RWPE1 (cell line): Measurements from ENCODE around the gene PRKAG3.
A peak's percentile ranks its signal among the peaks of the same experiment; 100 is the strongest.

Experiments
- CTCF ChIA-PET: fragments of 350-600 bp; sonication (Branson Sonifier 250); formaldehyde crosslinking; extraction: SDS; loops from one replicate; lab custom pipeline; 2021; lab: Yijun Ruan, JAX
- POLR2A ChIA-PET: fragments of 400-600 bp; formaldehyde crosslinking; extraction: SDS; loops from one replicate; lab custom pipeline; 2020; ENCODE audit warnings: antibody characterized with exemption; ENCODE audit not compliant: low non-redundant PET; lab: Yijun Ruan, JAX
- DNase-seq: peaks from one replicate; pipeline ENCODE4 v3.0.0; 2012; ENCODE audit warnings: low spot score
- H3K27ac ChIP-seq: fragments of 450-650 bp; 2 replicates; pipeline ENCODE4 v1.5.1; 2017
- CTCF ChIP-seq: fragments of 450-650 bp; conservative IDR thresholded peaks from 2 replicates; pipeline ENCODE4 v1.5.1; 2017; ENCODE audit warnings: low read depth, mild to moderate bottlenecking

Gene PRKAG3

GRCh38 chr2:218831378-218831990 lies at the start of gene PRKAG3:
Gene PRKAG3 (minus strand): TSS chr2:218831803.
- POLR2A ChIA-PET, result no interaction called here
- CTCF ChIA-PET, result interaction anchor here (2.4 kb wide), 1 partner anchor 16 kb away, joined by 6 read pairs; no protein-coding TSS in a partner anchor
- H3K27ac ChIP-seq, result peak within 1 kb of the TSS; percentile 62
- no peak for DNase-seq
- no peak for TF ChIP-seq CTCF

GRCh38 chr2:218880859-218881594 lies 49.4 kb upstream of the PRKAG3 start:
- H3K27ac ChIP-seq, result no peak overlapping the region
- CTCF ChIA-PET, result interaction anchor here (0.5 to 15.9 kb wide), 4 partner anchors 12 to 99 kb away, joined by 3 to 413 read pairs (median 4); no protein-coding TSS in a partner anchor
- POLR2A ChIA-PET, result interaction anchor here (1.0 kb wide), 1 partner anchor 14 kb away, joined by 5 read pairs; no protein-coding TSS in a partner anchor
- DNase-seq, result no peak
- no peak for TF ChIP-seq CTCF

- ChIA-PET CTCF (interaction anchor here (0.5 to 15.9 kb wide), 4 partner anchors 11 to 100 kb away, joined by 3 to 413 read pairs (median 4); no protein-coding TSS in a partner anchor), POLR2A (interaction anchor here (1.0 kb wide), 1 partner anchor 15 kb away, joined by 5 read pairs; no protein-coding TSS in a partner anchor)
- no peak for TF ChIP-seq CTCF
- peak; percentile 28 for DNase-seq
- H3K27ac ChIP-seq, result no peak within 1 kb of the TSS; the same call in none of the 2 replicates
Measured at GRCh38 chr2:218880102-218880858, 48.7 kb upstream of the PRKAG3 start, which contains the start of gene WNT10A. Gene WNT10A (plus strand): TSS chr2:218880852. CDS start chr2:218880996, 144 bp downstream.

GRCh38 chr2:218879776-218880101 lies 48.1 kb upstream of the PRKAG3 start:
- H3K27ac ChIP-seq, result peak overlapping the region; percentile 9; the same call in 1 of the 2 replicates
- POLR2A ChIA-PET, result no interaction called here
- TF ChIP-seq CTCF, result no peak
- no peak for DNase-seq
- CTCF ChIA-PET, result interaction anchor here (0.5 to 15.9 kb wide), 3 partner anchors 15 to 123 kb away, joined by 5 to 413 read pairs (median 5); no protein-coding TSS in a partner anchor

- ChIA-PET CTCF (interaction anchor here (0.5 to 15.9 kb wide), 6 partner anchors 16 to 123 kb away, joined by 3 to 413 read pairs (median 4); no protein-coding TSS in a partner anchor), POLR2A (no interaction called here)
- H3K27ac ChIP-seq, result peak overlapping the region; percentile 9; the same call in 1 of the 2 replicates
- no peak for TF ChIP-seq CTCF
- no peak for DNase-seq
Measured at GRCh38 chr2:218878926-218879761, 47.5 kb upstream of the PRKAG3 start.
